ENCODE measurements around the gene KDM4B.
A peak's percentile ranks its signal among the peaks of the same experiment; 100 is the strongest.

Gene KDM4B

DNA sequence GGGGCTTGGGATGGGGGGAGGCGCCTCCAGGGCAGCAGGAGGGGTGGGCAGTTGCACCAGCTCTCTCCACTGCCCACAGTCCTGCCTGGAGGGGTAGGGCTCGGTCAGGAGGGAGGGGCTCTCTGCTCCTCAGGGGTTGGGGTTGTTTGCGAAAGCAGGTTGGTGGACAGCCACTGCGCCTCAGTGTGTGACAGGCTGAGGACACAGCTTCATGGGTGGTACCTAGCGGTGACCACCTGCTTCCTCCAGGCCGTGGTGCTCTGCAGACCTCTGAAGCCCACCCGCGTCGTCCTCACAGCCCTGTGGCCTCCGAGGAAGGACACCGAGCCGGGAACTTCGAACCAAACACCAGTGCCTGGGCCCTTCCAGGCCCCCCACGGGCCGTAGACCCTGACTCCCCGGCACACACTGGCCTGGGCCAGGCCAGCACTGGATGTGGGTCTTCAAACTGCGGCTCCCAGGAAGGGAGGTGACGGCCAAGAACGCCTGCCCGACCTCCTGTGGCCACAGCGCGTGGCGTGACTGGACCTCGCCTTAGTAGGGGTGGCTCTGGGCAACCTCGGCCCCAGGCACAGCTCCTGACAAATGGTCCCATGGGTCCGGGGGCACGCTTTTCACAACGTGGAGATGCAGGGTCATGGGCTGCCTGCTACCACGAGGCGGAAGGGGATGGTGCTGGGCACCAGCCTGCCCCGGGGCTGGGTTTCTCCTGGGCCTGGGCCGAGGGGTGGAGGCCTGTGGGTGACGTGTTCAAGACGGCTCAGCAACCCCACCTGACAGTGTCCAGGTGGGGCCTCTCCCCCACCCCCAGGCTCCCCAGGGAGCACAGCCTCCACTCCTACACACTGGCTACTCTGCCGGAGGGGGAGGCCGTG lies 173.2 kb downstream of the KDM4B start:
- DNase-seq, result no peak

- DNase-seq, result no peak
Measured at GRCh38 chr19:5142725-5143097, 173.8 kb downstream of the KDM4B start.

DNA sequence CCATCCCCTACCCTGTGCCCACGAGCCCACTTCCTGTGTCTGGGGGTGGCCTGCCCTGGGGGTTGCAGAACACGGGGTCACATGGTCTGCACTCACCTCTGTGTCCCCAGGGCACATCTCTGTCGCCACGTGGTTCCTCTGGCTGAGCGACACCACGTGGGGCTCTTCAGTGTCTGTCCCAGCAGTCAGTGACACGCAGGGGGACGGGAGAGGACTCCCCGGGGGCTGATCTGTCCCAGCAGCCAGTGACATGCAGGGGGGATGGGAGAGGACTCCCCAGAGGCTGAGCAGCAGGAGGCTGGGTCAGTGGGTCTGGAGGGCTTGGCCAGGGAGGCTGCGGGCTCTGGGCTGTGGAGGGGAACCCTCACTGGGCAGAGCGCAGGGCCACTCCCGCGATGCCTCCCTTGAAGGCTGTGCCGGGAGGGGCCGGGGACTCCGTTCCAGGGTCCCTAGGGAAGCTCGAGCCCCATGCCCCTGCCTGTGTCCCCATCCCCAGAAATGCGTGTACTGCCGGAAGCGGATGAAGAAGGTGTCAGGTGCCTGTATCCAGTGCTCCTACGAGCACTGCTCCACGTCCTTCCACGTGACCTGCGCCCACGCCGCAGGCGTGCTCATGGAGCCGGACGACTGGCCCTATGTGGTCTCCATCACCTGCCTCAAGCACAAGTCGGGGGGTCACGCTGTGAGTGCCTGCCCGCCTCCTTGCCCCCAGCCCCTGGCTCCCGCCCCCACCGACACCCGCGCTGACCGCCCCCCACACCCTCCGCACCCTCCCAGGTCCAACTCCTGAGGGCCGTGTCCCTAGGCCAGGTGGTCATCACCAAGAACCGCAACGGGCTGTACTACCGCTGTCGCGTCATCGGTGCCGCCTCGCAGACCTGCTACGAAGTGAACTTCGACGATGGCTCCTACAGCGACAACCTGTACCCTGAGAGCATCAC lies 174.8 kb downstream of the KDM4B start:
- DNase-seq, result no peak

DNA sequence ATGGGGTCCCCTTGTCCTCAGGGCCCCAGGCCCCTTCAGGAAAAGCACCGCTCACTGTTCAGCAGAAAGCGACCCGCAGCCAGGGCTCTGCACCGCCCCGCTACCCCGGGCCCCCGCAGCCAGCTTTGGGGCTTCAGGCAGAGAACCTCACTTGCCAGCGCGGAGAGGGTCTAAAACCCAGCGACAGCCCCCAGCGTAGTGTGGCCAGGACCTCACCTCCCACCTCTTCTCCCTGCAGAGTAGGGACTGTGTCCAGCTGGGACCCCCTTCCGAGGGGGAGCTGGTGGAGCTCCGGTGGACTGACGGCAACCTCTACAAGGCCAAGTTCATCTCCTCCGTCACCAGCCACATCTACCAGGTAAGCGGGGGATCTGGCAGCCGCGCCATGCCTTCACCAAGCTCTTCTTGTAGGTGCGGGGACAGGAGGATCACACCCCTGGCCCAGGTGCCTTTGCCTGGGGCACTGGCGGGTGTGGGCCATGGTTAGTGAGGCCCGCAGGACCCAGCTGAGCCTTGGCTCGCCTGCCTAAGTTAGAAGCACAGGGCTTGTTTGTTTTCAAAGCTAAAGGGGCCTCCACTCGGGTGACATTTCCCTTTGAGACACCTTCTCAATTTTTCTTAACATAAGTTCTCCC lies 175.7 kb downstream of the KDM4B start:
- no peak for DNase-seq

GRCh38 chr19:5145521-5146511 lies 176.9 kb downstream of the KDM4B start:
- DNase-seq, result no peak

GRCh38 chr19:5147074-5147977 lies 178.4 kb downstream of the KDM4B start:
- no peak for DNase-seq

DNA sequence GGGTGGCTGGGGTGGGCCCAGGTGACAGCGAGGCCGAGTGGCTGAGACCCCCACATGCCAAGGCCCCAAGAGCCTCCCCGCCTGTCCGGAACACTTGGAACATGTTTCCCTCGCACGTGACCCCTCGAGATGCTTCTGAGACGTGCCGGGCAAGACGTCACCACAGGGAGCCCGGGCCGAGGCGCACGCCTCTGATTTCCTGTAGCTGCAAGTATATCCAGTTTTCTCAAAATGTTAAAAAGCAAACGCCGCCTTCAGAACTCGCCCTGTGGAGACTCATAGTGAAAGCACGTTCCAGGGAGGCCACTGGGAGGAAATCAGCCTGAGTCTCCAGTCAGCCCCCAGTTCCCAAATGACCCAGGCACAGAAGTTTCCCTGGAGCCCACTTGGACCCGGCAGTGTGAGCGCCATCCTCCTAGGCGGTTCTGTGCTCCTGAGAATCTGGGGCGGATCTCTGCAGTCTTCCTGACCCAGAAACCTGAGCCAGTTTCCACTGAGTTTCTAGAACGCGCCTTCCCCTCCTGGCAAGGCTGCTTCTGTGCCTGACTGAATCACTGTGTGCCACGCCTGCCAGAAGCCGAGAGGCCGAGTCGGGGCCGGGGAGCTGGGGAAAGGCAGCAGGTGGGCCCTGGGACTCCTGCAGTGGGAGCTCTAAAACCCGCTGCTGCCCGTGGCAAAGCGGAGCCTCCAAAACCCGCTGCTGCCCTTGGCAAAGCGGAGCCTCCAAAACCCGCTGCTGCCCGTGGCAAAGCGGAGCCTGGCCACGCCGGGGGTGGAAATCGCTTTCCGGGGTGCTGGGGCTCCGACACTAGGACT lies 179.3 kb downstream of the KDM4B start:
- DNase-seq, result no peak

DNA sequence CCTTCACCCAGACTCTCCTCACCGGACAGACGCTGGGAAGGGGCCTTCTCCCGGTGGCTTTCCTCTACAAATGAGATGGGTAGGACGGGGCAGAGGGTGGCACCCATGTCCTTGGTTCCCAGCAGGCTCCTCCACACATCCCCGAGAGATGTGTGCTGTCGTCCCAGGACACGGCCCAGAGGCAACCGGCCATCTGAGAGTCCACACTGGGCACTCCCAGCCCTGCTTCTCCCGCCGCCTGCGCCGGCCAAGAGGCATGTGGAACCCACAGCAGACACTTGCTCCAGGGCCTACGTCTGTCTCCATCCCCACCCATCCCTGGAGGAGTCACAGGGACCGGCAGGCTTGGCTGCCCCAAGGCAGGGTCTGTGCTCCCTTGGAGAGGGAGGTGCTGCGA lies 179.9 kb downstream of the KDM4B start:
- DNase-seq, result no peak

DNA sequence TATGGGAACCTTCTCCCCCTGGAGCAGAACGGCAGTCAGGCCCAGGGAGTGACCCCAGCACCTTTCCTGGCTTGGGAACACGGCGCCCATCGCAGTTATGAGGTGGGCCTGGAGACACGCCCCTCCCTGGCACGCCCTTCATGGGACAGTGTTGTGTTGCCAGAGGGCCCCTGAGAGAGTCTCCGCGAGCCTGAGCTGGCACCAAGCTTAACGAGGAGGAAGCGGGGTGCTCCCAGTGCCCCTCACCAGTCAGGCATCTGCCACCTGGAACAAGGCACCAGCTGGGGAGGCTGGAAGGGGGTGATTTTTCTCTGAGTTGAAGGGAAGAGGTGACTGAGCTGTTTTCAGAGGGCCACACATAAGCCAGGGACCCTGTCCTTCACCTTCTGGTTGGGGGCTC lies 180.6 kb downstream of the KDM4B start:
- DNase-seq, result no peak

DNA sequence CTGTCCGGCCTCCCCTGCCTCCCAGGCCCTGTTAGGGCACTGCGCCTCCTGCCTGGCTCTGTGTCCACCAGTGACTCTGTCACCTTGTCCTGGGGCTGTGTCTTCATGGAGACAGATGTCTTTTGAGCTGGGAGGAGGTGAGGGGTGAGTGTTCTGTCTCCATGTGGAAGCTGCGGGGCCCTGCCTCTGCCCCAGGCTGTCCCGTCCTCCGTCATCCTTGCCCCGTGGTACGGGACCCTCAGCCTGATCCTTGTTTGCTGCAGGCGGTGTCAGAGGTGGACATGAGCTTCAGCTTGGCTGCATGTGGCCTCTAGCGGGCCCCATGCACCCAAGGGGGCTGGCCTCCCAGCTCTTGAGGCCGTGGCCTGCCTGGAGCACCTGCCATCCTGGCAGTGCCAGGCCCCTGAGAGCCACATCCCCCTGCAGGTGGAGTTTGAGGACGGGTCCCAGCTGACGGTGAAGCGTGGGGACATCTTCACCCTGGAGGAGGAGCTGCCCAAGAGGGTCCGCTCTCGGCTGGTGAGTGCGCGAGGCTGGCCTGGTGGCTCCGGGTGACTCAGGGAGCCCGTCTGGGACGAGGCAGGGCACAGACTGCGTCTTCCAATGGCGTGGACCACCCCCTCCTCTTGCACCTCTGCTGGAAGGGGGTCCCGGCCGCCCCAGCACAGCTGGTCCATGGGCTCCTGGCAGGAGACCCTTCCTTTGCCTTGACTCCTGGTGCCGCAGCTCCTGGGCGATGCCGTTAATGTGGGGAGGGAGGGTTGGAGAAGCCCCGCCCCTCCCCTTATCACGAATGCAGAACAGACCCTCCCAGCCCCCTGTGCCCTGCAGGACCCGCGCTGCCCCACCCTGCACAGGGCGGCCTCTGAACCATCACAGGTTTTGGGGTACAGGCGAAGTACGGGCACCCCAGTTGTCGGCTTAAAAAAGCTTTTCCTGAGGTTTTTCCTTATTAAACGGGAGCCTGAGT lies 181.3 kb downstream of the KDM4B start:
- no peak for DNase-seq

GRCh38 chr19:5150902-5151741 lies 182.2 kb downstream of the KDM4B start:
- no peak for DNase-seq

GRCh38 chr19:5152013-5152763 lies 183.3 kb downstream of the KDM4B start:
- no peak for DNase-seq

DNA sequence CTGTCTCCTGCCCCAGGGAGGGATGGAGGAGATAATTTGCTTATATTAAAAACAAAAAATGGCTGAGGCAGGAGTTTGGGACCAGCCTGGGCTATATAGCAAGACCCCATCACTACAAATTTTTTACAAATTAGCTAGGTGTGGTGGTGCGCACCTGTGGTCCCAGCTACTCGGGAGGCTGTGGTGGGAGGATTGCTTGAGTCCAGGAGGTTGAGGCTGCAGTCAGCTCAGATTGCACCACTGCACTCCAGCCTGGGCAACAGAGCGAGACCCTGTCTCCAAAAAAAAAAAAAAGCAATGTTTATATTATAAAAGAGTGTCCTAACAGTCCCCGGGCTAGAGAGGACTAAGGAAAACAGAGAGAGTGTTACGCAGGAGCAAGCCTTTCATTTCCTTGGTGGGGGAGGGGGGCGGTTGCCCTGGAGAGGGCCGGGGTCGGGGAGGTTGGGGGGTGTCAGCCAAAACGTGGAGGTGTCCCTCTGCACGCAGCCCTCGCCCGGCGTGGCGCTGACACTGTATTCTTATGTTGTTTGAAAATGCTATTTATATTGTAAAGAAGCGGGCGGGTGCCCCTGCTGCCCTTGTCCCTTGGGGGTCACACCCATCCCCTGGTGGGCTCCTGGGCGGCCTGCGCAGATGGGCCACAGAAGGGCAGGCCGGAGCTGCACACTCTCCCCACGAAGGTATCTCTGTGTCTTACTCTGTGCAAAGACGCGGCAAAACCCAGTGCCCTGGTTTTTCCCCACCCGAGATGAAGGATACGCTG lies 184.0 kb downstream of the KDM4B start:
- DNase-seq, result no peak

DNA sequence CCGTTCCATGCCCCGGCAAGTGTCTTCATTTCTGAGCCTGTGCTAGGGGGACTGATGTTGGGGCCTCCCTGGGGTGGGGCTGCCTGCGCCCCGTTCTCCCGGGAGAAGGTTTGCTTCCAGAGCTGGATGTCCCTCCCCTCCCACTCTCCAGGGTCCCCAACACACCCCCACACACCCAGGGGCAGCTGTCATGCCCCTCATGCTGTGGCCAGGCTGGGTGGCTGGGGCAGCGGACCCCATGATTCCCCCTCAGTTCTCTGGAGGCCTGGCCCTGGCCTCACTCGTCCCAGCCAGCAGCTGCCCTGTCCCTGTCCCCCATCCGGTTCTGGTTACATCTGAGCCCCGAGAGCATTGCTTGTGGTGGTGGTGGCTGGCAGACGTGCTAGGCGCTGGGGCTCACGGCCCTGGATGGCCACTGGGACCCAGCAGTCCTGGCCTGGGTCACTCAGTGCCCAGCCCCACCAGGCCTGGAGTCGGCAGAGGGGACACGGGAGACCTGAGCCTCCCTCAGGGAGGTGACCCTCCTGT lies 184.8 kb downstream of the KDM4B start:
- DNase-seq, result no peak

DNA sequence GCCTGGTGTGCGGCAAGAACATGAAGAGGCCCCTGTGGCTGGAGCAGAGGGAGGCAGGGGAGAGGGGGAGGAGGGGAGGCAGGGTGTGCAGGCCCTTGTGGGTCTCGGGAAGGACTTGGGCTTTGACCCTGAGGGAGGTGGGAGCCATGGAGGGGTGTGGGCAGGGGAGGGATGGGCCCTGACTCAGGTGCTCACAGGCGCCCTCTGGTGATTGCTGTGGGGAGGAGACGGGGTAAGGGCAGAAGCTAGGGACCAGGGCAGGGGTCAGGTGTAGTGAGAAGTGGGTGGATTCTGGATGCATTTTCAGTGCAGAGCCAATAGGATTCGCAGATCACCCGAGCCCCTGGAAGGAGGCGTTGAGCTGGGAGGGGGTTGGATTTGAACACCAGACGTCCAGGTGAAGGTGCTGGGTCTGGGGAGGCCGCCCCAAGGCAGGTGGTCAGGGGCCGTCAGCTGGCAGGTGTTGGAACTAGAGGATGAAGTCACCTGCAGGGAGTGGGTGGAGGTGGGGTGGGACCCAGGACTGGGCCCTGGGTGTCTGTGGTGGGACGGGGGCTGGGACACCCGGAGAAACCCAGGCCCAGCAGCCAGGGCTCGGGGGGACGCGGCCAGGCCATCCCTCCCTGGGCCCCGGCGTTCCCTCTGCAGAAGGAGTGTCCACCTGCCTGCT lies 185.4 kb downstream of the KDM4B start:
- peak; percentile 51 for DNase-seq

Measured in stimulated activated CD4-positive, alpha-beta T cell treated with anti-CD3 and anti-CD28 coated beads, Interleukin-4, amount 100 ng/mL, for 1 hour (primary cell).